ENCODE results near the gene SCGB1C2. TPM values are rescaled to one million over a fixed set of nuclear protein-coding genes. Genes with fewer than 3 reads are reported as not detected.

SCGB1C2 gene
- total RNA-seq, 1 donor from 2014 or later, result not detected

DNA sequence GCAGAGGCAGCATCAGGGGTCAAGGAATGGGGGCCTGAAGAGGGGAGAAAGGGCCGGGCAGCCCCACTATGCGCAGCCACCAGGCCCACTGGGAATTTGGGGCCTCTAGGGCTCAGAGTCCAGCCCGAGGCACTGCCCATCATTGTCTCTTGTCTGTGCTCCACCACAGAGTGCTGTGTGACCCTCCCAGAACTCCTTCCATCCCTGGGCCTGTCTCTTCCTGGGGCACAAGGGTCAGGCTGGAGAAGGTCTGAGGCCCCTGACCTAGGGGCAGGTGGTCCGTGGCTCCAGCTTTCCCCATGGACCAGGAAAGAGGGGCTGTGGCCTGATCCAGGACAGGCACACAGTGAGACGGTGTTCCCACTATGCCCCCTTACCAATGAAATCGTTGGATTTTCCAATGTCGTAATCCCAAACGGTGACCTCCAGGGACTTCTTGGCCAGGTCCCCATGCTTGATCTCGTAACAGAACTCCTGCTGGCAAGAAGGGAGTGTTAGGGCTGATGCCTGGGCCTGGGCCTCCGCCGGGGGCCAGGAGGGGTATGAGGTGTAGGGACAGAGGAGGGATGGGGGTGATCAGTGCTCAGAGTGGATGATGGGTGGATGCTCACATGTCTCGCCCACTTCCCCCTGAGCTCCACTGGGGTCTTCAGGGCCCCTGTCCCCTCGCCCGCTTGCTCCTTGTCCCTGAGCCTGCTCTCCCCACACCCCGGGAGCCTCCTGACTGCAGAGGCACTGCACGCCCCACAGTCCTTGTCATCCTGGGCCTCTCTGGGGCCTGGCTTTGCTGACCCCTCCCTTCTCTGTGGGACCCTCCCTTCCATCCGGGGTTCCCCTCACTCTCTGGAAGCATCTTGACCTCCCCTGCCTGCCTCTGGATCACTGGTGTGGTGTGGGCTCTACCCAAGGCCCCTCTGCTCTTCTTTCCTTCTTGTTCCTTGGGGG lies 10.7 kb downstream of the SCGB1C2 start:
- peak; percentile 56 for DNase-seq (ENCODE audit: low spot score)
- intact Hi-C loops (cut with DNase I), result no loop called here

DNA sequence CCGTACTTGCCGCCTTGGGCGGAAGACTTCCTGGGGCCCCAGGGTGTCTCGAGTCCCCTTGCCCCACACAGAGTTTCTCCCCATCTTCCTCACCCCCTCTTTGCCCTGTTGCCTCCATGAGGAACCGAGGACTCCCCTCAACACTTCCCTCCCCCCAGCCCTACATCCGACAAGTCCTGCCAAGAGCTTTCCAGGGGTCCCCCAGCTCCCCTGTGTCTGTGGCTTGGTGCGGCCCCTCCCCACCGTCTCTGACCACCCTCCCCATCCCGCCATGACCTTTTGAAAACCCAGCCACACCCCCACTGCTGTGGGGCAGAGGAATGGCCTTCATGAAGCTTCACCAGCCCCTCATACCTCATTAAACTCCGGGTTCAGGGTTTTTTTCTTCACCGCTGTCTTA lies 11.4 kb downstream of the SCGB1C2 start:
- intact Hi-C loops (cut with DNase I), result no loop called here
- DNase-seq (ENCODE audit: low spot score), result peak; percentile 12

DNA sequence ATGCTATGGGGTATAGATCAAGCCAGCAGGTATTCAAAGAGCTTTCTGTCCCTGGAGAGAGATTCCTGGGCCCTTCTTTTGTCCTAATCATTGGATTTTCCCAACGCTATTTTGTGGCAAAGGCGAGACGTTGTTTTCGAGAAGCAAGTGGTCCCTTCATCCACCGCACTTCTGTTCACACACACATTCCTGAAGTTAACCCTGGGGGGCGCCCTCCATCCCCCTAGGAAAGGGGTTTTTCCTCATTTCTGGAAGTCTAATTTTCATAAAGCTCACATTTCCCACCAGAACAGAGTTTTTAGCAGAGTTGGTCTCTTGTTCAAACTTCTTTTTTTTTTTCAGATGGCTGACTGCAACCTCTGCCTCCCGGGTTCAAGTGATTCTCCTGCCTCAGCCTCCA lies 11.9 kb downstream of the SCGB1C2 start:
- intact Hi-C loops (cut with DNase I), result no loop called here
- DNase-seq (ENCODE audit: low spot score), result no peak

DNA sequence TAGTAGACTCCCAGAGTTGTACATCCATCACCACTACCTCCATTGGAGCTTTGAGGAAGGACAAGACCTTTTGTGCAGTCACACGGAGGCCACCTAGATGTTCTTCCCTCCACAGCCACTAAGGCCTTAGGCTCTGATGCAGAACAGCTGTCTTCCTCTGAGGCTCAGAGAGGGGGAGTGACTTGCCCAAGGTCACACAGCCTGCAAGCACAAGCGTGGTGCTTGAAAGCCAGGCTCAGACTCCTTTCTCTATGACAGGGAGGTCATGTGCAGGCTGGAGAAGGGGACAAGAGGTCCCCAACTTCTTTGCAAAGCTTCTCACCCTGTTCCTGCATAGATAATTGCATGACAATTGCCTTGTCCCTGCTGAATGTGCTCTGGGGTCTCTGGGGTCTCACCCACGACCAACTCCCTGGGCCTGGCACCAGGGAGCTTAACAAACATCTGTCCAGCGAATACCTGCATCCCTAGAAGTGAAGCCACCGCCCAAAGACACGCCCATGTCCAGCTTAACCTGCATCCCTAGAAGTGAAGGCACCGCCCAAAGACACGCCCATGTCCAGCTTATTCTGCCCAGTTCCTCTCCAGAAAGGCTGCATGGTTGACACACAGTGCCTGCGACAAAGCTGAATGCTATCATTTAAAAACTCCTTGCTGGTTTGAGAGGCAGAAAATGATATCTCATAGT lies 12.7 kb downstream of the SCGB1C2 start:
- peak; percentile 50 for DNase-seq (ENCODE audit: low spot score)
- intact Hi-C loops (cut with DNase I), result no loop called here

DNA sequence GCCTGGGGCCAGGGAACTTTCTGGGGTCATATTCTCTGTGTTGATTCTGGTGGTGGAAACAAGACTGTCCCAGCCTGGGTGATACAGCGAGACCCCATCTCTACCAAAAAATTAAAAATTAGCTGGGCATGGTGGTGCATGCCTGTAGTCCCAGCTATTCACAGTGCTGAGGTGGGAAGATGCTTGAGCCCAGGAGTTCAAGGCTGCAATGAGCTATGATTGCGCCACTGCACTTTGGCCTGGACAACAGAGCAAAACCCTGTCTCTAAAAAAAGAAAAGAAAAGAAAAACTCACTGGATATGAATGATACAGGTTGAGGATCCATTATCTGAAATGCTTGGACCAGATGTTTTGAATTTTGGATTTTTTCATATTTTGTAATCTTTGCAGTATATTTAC lies 13.6 kb downstream of the SCGB1C2 start:
- DNase-seq (ENCODE audit: low spot score), result no peak
- intact Hi-C loops (cut with DNase I), result no loop called here

DNA sequence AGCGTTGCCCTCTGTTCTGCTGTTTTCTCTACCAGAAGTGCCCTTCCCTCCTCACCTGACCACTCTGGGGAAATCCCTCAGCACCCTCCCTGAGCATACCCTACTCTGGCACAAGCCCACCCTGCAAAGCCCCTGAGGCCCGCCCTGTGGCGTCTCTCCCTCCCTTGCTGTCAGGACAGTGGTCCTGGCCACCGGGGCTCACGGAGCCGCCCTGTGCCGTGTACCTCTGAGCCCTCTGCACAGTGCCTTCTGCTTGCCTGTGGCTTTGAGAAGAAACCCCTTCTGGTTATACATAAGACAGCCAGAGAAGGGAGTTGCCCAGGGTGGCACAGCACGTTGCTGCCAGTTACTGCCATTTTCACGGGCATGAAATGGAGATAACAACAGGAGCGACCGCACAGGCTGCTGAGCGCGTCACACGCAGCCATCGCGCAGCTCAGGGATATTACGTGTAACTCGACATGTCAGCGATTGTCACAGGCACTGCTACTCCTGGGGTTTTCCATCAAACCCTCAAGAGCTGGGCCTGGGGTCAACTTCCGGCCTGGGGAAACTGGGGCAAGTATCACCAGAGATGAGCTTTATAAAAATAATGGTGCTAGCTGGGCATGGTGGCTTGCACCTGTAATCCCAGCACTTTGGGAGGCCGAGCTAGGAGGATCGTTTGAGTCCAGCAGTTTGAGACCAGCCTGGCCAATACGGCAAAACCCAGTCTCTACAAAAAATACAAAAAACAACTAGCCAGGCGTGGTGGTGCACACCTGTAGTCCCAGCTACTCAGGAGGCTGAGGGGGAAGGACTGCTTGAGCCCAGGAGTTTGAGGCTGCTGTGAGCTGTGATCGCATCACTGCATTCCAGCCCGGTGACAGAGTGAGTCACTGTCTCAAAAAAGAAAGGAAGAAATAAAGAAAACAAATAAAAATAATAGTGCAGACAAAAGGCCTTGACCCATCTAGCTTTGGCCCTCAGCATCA lies 14.8 kb downstream of the SCGB1C2 start:
- peak; percentile 51 for DNase-seq (ENCODE audit: low spot score)
- intact Hi-C loops (cut with DNase I), result no loop called here

DNA sequence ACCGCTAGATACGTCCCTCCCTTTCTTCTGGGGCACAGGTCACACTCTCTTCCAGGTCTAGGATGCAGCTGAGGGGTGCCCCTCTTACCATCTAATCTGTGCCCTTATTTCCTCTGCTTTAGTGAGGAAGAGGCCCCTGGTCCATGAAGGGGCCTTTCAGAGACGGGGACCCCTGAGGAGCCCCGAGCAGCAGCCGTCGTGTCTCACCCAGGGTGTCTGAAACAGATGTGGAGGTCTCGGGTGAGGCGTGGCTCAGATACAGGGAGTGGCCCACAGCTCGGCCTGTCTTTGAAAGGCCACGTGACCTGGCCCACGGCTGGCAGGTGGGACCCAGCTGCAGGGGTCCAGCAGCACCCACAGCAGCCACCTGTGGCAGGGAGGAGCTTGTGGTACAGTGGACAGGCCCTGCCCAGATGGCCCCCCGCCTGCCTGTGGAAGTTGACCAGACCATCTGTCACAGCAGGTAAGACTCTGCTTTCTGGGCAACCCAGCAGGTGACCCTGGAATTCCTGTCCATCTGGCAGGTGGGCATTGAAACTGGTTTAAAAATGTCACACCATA lies 15.6 kb downstream of the SCGB1C2 start:
- peak; percentile 58 for DNase-seq (ENCODE audit: low spot score)

DNA sequence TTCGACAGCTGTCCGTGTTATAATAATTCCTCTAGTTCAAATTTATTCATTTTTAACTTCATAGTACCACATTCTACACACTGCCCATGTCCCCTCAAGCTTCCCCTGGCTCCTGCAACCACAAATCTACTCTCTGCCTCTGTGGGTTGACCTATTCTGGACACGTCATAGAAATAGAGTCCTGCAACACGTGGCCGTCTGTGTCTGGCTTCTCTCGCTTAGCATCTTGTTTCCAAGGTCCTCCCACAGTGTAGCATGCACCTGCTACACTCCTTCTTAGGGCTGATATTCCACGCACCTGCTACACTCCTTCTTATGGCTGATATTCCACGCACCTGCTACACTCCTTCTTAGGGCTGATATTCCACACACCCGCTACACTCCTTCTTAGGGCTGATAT lies 16.5 kb downstream of the SCGB1C2 start:
- DNase-seq (ENCODE audit: low spot score), result peak; percentile 10
- intact Hi-C loops (cut with DNase I), result no loop called here

More for the DNA sequence above, 15.6 kb downstream of the SCGB1C2 start:
- intact Hi-C loops (cut with DNase I), result no loop called here

DNA sequence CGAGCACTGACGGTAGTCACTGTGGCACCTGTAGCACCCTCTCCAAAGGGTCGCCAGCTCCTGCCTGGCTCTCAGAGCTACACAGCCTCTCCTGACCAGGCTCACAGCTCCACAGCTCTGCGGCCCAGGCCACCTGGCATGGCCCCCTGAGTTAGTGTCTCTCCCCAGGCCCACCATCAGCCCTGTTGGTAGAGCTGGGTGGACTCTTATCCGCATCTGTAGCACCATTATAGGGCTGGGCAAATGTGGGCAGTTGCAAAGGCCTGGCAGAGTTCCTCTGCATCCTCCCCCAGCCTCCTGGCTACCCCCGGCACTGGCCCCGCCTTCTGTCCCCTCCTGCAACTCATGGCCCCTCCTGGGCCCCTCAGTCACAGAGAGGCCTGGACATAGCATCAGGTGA lies 18.2 kb downstream of the SCGB1C2 start:
- intact Hi-C loops (cut with DNase I), result no loop called here
- DNase-seq (ENCODE audit: low spot score), result peak; percentile 55

DNA sequence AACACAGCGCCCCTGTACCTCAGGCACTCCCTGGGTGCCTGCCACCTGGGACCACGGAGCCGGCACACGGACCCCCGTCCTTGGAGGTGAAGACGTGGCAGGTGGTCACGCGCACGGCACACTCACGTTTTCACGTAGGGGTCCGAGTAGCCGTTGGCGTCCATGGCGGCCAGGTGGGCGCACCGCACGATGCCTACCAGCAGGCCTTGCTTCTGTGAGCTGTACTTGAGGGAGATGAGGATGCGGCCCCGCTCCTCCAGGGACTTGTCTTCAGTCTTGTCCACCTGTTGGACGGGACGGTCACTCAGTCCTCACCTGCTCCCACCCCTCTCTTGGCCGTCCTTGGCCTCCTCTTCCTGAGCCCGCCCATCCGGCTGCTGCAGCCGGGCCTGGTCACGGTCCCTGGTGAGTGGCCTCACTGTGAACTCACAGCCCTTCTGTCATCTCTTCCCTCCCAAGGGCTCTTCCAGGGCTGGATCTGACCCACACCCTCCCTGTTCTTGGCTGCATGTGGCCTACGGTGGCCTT lies 18.8 kb downstream of the SCGB1C2 start:
- DNase-seq (ENCODE audit: low spot score), result peak; percentile 61
- intact Hi-C loops (cut with DNase I), result no loop called here

DNA sequence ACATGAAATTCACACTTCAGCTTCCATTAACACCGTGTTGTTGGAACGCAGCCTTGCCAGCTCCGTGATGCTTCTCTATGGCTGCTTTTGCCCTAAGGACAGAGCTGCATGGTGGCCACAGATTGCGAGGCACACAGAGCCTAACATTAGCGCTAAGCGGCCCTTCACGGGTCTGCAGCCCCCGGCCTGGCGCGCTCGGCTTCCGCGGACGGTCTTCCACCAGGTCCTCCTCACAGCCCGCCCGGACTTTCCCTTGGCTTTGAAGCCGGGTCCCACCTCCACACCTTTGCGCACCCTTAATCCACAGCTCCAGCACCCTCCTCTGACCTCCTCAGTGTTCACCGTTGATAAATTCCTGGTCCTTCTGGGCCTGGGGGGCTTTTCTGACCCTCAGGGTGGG lies 19.6 kb downstream of the SCGB1C2 start:
- DNase-seq (ENCODE audit: low spot score), result no peak
- intact Hi-C loops (cut with DNase I), result no loop called here

DNA sequence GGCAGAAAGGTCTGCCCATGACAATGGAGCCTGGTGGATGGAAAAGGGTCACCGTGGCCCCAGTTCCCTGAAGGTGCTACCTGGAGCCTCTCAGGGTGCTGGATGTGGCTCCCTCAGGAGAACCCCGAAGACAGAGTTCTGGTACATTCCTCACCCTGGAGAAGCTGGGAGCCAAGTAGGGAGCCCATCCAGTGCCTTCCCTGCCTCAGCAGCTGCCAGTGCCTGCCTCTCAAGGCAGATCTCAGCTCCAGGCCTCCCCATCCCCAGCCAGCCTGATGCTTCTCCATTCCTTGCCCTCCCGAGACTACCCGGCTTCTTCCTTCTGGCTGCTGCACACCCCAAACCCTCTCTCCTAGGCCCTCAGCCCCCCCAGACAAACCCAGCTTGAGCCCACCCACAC lies 20.5 kb downstream of the SCGB1C2 start:
- intact Hi-C loops (cut with DNase I), result no loop called here

DNA sequence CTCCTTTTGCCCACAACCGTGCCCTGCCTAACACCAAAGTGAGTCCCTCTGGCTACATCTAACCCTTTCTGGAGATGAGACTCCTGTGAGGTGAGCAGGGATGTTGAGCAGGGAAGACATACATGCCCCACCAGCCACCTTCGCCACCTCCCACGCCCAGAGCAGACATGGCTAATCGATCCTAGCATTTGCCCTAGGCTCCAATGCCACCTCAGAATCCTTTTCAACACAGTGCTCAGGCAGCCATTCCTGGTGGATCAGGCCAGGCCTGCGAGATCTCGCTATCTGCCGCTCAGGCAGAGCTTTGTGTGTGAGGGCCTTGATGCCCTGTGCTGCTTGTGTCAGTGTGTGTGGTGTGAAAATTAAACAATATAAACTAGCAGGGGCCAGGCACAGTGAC lies 21.0 kb downstream of the SCGB1C2 start:
- intact Hi-C loops (cut with DNase I), result no loop called here
- no peak for DNase-seq (ENCODE audit: low spot score)

More for the DNA sequence above, 20.5 kb downstream of the SCGB1C2 start:
- DNase-seq (ENCODE audit: low spot score), result no peak

DNA sequence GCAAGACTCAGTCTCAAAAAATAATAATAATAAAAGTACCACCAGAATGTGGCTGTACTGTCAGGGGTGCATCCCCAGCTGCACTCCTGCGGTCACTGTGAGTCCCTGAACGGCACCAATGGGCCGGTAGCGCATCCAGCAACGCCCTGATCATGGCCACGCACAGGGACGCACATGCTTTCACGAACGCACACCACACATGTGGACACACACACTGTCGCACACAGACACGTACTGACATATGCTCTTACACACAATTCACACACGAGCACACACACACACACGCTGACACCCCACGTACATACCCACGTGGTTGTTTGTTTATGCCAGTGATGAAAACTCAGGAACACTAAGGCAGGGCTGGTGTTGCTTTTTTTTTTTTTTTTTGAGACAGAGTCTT lies 22.2 kb downstream of the SCGB1C2 start:
- intact Hi-C loops (cut with DNase I), result no loop called here

DNA sequence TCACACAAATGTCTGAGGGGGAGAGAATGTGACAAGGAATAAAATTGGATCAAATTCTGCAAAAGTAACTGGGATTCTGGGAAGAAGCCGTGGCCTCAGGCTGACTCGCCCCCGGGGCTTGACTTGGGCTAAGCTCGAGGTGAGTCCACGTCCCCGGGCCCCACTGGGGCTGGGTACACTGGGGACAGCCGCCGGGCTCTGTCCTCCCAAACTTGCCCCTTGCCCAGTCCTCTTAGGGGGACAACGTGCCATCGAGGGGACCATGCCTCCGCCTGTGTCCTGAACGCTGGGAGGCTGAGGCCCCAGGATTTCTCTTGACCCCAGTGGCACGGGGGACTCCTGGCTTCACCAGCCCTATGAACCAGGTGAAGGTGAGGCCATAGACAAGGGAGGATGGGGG lies 23.0 kb downstream of the SCGB1C2 start:
- DNase-seq (ENCODE audit: low spot score), result no peak
- intact Hi-C loops (cut with DNase I), result no loop called here

More for the DNA sequence above, 22.2 kb downstream of the SCGB1C2 start:
- no peak for DNase-seq (ENCODE audit: low spot score)

DNA sequence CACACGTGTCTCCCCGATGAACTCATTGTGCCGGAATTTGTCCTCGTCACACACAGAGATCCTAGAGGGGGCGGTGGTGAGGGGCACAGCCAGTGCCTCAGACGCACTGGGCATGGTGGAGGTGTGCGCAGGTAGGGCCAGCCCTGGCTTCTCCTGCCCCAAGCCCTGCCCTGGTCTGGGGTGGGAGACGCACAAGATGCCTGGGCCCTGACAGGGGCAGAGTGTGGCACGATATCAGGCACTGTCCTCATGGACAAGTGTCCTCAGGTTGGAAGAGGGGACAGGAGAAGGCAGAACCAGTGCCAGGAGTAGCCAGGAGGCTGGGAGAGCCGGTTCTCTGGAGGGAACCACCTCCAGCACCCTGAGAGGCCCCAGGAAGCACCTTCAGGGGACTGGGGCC lies 24.1 kb downstream of the SCGB1C2 start:
- intact Hi-C loops (cut with DNase I), result no loop called here
- no peak for DNase-seq (ENCODE audit: low spot score)

DNA sequence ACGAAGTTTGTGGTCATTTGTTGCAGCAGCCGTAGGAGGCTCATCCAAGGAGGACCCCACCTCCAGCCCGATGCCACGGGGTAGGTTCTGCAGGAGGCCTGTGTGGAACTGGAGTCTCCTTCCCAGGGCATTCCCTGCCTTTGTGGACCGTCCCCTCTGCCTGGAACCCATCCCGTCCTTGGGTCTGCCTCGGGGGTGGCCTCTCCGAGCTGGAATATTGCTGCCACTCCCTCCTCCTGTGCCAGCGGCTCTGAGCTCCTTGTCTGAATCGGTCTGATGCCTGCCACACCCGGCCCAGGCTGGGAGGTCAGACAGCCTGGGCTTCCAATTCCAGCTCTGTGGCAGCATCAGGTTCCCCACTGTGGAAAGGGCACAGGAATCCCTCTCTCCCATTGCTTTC lies 25.3 kb downstream of the SCGB1C2 start:
- DNase-seq (ENCODE audit: low spot score), result no peak
- intact Hi-C loops (cut with DNase I), result no loop called here

DNA sequence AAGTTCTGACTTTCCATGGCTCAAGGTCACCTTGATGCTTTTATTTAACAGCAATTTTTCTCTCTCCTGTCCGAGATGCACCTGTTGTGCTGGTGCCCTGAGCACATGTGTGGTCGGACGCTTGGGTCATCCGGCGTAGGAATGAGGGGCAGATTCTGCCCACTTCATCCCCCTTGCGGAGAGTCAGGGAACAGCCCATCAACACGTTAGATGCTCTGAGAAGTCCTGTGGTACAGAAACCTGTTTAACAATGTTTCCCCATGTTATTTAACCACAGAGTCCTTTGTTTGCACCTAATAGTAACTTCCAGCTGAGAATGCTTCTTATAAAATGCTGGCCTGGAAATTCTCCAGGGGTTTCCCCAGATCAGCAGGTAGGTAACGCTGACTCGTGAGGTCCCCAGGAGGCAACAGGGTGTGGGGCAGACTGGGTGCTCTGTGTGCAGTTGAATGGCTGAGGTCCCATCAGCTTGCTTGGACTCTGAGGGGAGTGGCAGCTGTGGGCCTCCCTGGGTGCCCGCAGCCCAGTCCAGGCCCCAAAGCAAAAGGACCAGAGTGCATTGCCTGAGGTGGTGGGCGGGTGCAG lies 26.2 kb downstream of the SCGB1C2 start:
- DNase-seq (ENCODE audit: low spot score), result no peak
- intact Hi-C loops (cut with DNase I), result no loop called here

Measured in cardiac septum (tissue), 1 donor.